Measurements from ENCODE around the gene GRK3. TPM values are rescaled to one million over a fixed set of nuclear protein-coding genes. Genes with fewer than 3 reads are reported as not detected.

Gene GRK3
- polyA plus RNA-seq, 2 donors = 0.41 to 0.51 TPM

- H3K4me3 ChIP-seq (ENCODE audit: low read depth in 1 of 2, low read length in 2 of 2) = no peak overlapping the region
- H3K9me3 ChIP-seq (ENCODE audit: control insufficient read depth in 2 of 2, insufficient read depth in 1 of 2, low read depth in 1 of 2, low read length in 1 of 2) = no peaks in the 10 kb centered on the region
These were observed 158.2 kb downstream of the GRK3 start for GRCh38 chr22:25722626-25723025.

DNA sequence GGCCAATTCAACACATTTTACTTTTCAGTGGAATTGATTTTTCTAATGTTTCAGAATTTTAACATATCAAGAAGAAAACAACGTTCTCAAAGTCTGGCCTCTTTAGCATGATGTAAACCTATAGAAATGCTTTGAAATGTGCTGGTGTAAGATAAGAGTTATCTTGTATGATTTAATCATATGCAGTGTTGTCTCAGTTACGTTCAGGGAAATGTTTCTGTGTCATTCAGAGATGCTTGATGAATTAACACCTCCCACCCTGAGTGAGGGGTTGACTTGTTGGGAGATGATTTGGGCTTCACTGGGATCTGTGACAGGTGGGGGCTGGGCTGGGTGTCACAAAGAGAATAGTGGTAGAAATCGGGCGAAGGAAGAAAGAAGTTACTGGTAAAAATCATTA is 161.8 kb downstream of the GRK3 start:
- Histone ChIP-seq H3K27me3 (ENCODE audit: control insufficient read depth in 1 of 2, insufficient read depth in 2 of 2, low read length in 2 of 2) (no peaks in the 10 kb centered on the region), H3K27ac (ENCODE audit: low read depth in 2 of 2, low read length in 1 of 2) (no peak overlapping the region), H3K36me3 (ENCODE audit: control insufficient read depth in 2 of 2, insufficient read depth in 2 of 2, low read length in 1 of 2) (no peaks in the 10 kb centered on the region), H3K9me3 (ENCODE audit: control insufficient read depth in 2 of 2, insufficient read depth in 1 of 2, low read depth in 1 of 2, low read length in 1 of 2) (no peaks in the 10 kb centered on the region), H3K4me1 (ENCODE audit: control insufficient read depth in 2 of 2, insufficient read depth in 2 of 2, low read length in 1 of 2) (no peaks in the 10 kb centered on the region), H3K4me3 (ENCODE audit: low read depth in 1 of 2, low read length in 2 of 2) (no peak overlapping the region)
- 54 to 68% methylated on average over 4 of the region's 4 CpGs for WGBS, 2 donors

More at GRCh38 chr22:25722626-25723025, 158.2 kb downstream of the GRK3 start:
- H3K36me3 ChIP-seq (ENCODE audit: control insufficient read depth in 2 of 2, insufficient read depth in 2 of 2, low read length in 1 of 2) = no peaks in the 10 kb centered on the region
- no peaks in the 10 kb centered on the region for H3K27me3 ChIP-seq (ENCODE audit: control insufficient read depth in 1 of 2, insufficient read depth in 2 of 2, low read length in 2 of 2)
- 92 to 93% methylated on average over 3 of the region's 3 CpGs for WGBS, 2 donors
- no peaks in the 10 kb centered on the region for H3K4me1 ChIP-seq (ENCODE audit: control insufficient read depth in 2 of 2, insufficient read depth in 2 of 2, low read length in 1 of 2)
- H3K27ac ChIP-seq (ENCODE audit: low read depth in 2 of 2, low read length in 1 of 2) = no peak overlapping the region

GRCh38 chr22:25728071-25728470 is 163.6 kb downstream of the GRK3 start:
- Histone ChIP-seq H3K27ac (ENCODE audit: low read depth in 2 of 2, low read length in 1 of 2) (no peak overlapping the region), H3K4me3 (ENCODE audit: low read depth in 1 of 2, low read length in 2 of 2) (no peak overlapping the region), H3K27me3 (ENCODE audit: control insufficient read depth in 1 of 2, insufficient read depth in 2 of 2, low read length in 2 of 2) (no peaks in the 10 kb centered on the region), H3K4me1 (ENCODE audit: control insufficient read depth in 2 of 2, insufficient read depth in 2 of 2, low read length in 1 of 2) (no peaks in the 10 kb centered on the region), H3K9me3 (ENCODE audit: control insufficient read depth in 2 of 2, insufficient read depth in 1 of 2, low read depth in 1 of 2, low read length in 1 of 2) (no peaks in the 10 kb centered on the region), H3K36me3 (ENCODE audit: control insufficient read depth in 2 of 2, insufficient read depth in 2 of 2, low read length in 1 of 2) (no peaks in the 10 kb centered on the region)
- whole genome bisulfite sequencing, 2 donors = 87 to 92% methylated on average over 7 of the region's 7 CpGs

DNA sequence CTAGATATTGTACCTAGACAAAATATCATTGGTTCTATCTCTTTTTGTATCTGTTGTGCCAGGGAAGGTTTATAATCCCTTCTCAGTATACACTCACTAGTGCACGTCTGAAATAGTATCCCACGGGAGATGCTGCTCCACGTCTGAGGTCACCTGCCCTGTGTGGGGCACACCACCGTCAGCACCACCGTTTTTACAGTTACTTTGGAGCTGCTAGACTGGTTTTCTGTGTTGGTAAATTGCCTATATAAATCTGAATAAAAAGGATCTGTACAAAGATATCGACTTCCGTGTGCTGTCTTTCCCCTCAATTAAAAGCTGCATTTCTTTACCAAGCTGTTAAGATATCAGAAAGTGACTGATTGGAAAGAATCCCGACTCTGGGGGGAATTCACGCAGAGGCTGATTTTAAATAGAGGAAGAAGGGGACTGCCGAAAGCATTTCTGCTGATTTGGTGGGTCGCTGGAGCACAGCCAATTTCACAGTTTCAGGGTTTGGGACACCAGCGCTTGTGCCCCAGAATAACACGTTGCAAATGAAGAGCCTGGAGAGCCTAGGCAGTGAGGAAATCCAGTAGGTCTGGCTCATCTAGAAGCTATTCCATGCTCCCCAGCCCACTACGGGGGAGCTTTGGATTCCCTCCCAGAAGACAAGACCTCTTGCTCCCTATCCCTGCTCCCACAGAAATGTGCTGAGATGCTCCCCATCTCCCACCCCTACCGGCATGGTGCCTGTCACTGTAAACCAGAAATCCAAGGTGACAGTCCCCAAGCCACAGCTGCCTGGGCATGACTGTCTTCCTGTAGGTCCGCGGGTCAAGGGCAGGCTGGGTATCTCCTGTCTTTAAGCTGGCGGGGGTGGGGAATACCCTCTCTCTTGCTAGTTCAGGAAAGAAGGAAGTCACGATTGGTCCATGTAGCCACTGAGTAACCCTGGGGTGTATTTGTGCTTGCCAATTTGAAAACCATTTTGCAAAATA is 164.8 kb downstream of the GRK3 start:
- no peak overlapping the region for H3K27ac ChIP-seq (ENCODE audit: low read depth in 2 of 2, low read length in 1 of 2)
- H3K36me3 ChIP-seq (ENCODE audit: control insufficient read depth in 2 of 2, insufficient read depth in 2 of 2, low read length in 1 of 2) = no peaks in the 10 kb centered on the region
- 63 to 69% methylated on average over 19 of the region's 19 CpGs for WGBS, 2 donors
- H3K4me1 ChIP-seq (ENCODE audit: control insufficient read depth in 2 of 2, insufficient read depth in 2 of 2, low read length in 1 of 2) = no peaks in the 10 kb centered on the region
- no peak overlapping the region for H3K4me3 ChIP-seq (ENCODE audit: low read depth in 1 of 2, low read length in 2 of 2)
- H3K27me3 ChIP-seq (ENCODE audit: control insufficient read depth in 1 of 2, insufficient read depth in 2 of 2, low read length in 2 of 2) = no peaks in the 10 kb centered on the region
- no peaks in the 10 kb centered on the region for H3K9me3 ChIP-seq (ENCODE audit: control insufficient read depth in 2 of 2, insufficient read depth in 1 of 2, low read depth in 1 of 2, low read length in 1 of 2)

- WGBS, 2 donors = 60 to 62% methylated on average over 2 of the region's 2 CpGs
- H3K4me1 ChIP-seq (ENCODE audit: control insufficient read depth in 2 of 2, insufficient read depth in 2 of 2, low read length in 1 of 2) = no peaks in the 10 kb centered on the region
- H3K27ac ChIP-seq (ENCODE audit: low read depth in 2 of 2, low read length in 1 of 2) = no peak overlapping the region
- no peaks in the 10 kb centered on the region for H3K36me3 ChIP-seq (ENCODE audit: control insufficient read depth in 2 of 2, insufficient read depth in 2 of 2, low read length in 1 of 2)
- H3K9me3 ChIP-seq (ENCODE audit: control insufficient read depth in 2 of 2, insufficient read depth in 1 of 2, low read depth in 1 of 2, low read length in 1 of 2) = no peaks in the 10 kb centered on the region
- no peak overlapping the region for H3K4me3 ChIP-seq (ENCODE audit: low read depth in 1 of 2, low read length in 2 of 2)
- no peaks in the 10 kb centered on the region for H3K27me3 ChIP-seq (ENCODE audit: control insufficient read depth in 1 of 2, insufficient read depth in 2 of 2, low read length in 2 of 2)
These were observed 171.2 kb downstream of the GRK3 start for GRCh38 chr22:25735650-25736049.

DNA sequence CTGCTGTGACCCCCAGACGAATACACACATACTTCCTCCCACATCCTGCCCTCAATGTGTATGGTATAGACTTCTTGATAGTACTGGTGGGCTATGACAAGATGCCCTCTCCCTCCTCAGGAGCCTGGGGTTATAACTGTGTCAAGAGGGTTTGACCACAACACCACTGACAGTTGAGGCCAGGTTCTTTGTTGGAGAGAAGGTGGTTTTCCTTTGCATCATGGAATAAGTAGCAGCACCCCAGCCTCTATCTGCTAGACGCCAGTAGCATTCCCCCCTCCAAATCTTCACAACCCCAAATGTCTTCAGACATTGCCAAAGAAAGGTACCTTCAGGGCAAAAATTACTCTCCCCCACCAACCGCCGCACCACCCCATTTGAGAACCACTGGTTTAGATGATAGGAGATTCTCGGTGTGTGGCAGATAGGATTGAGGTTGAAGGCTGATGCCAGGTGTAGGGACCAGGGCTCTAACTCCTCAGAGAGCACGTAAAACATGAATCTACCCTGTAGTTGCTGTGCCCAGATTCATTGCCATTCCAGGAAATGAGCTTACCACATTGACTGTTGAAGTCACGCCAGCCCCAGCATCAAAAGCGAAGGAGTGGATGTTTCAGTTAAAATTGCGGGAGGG is 172.0 kb downstream of the GRK3 start:
- Histone ChIP-seq H3K4me1 (ENCODE audit: control insufficient read depth in 2 of 2, insufficient read depth in 2 of 2, low read length in 1 of 2) (no peaks in the 10 kb centered on the region), H3K4me3 (ENCODE audit: low read depth in 1 of 2, low read length in 2 of 2) (no peak overlapping the region), H3K36me3 (ENCODE audit: control insufficient read depth in 2 of 2, insufficient read depth in 2 of 2, low read length in 1 of 2) (no peaks in the 10 kb centered on the region), H3K9me3 (ENCODE audit: control insufficient read depth in 2 of 2, insufficient read depth in 1 of 2, low read depth in 1 of 2, low read length in 1 of 2) (no peaks in the 10 kb centered on the region), H3K27ac (ENCODE audit: low read depth in 2 of 2, low read length in 1 of 2) (no peak overlapping the region), H3K27me3 (ENCODE audit: control insufficient read depth in 1 of 2, insufficient read depth in 2 of 2, low read length in 2 of 2) (no peaks in the 10 kb centered on the region)
- WGBS, 2 donors = 68 to 71% methylated on average over 9 of the region's 9 CpGs

DNA sequence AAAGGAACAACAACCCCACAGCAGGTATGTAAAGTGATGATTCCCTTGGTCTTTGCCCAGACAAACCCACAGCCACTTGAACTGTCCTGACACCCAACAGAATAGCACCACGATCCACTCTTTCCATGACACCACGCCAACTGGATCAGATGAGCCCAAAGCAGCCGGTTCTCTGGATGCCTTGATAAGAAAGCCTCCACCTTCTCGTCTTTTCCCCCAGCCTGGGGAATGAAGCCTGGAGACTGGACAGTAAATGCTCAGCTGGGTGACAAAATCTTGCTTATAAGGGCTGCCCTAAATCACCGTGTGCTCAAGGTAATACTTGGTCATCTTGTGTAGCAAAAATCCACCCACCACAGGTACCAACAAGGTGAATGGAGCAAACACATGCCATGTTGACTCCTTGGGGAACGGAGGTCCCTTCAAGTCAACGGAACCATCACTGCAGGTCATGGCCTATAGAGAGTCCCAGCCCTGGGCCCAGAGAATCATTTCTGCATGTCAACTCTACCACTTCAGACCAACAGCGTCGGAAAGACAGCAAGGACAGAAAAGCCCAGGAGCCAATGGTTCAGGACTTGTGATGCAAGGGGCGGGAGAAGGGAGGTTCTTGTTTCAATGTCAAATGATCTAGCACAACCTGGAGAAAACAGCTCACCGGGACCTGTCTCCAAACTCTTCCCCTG is 175.3 kb downstream of the GRK3 start:
- Histone ChIP-seq H3K27ac (ENCODE audit: low read depth in 2 of 2, low read length in 1 of 2) (no peak overlapping the region), H3K4me1 (ENCODE audit: control insufficient read depth in 2 of 2, insufficient read depth in 2 of 2, low read length in 1 of 2) (no peaks in the 10 kb centered on the region), H3K27me3 (ENCODE audit: control insufficient read depth in 1 of 2, insufficient read depth in 2 of 2, low read length in 2 of 2) (no peaks in the 10 kb centered on the region), H3K36me3 (ENCODE audit: control insufficient read depth in 2 of 2, insufficient read depth in 2 of 2, low read length in 1 of 2) (no peaks in the 10 kb centered on the region), H3K9me3 (ENCODE audit: control insufficient read depth in 2 of 2, insufficient read depth in 1 of 2, low read depth in 1 of 2, low read length in 1 of 2) (no peaks in the 10 kb centered on the region), H3K4me3 (ENCODE audit: low read depth in 1 of 2, low read length in 2 of 2) (no peak overlapping the region)
- WGBS, 2 donors = 79 to 91% methylated on average over 11 of the region's 11 CpGs

DNA sequence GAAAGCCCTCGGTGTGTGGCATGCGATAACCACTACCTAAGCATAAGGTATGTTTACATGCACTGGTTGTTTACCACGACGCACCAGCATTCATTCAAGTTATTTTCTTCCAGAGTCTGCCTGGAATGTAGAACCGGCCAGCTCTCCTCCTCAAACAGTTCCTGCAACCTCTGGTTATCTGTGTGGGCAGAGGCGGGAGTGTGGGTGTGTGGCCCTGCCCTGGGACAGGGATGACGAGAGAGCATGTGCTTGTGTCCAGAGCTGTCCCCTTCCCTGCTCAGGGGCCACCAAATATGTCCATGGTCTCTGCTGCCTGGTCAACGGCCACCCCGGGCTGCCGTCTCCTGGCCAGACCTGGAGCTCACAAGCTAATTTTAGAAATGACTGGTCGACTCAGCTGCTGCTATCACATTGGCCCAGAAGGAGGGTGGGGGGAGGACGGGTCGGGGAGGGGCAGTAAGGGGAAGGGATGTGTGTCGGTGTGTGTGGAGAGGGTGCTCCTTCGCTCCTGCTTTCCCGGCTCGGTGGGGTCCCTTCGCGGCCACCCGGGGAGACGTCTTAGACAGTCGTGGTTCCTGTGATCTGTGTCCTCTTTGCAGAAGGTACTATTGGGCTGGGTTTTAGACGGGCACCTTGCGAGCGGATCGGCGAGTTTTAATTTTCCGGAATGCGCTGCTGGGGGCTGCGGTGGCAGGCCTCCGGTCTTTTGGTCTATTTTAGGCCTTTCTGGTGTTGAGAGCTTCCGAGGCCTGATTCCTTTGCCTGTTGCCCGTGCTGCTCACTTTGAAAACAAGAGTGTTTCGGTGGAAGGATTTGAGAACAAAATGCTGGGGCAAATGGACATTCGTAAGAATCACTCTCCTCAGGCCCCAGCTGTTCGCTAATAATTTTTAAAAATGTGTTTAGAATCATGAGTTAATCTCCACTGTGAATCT is 177.5 kb downstream of the GRK3 start, which contains the start of gene MYO18B:
TSS of gene MYO18B (plus strand) at position 497 of the 935 bp plus-strand sequence. CDS start 18,905 bp downstream, outside the sequence.
- H3K27ac ChIP-seq (ENCODE audit: low read depth in 2 of 2, low read length in 1 of 2) = no peak within 1 kb of the TSS

More for the DNA sequence above, 177.5 kb downstream of the GRK3 start, which contains the start of gene MYO18B:
- no peaks in the 10 kb centered on the region for H3K4me1 ChIP-seq (ENCODE audit: control insufficient read depth in 2 of 2, insufficient read depth in 2 of 2, low read length in 1 of 2)
- H3K4me3 ChIP-seq (ENCODE audit: low read depth in 1 of 2, low read length in 2 of 2) = no peak within 1 kb of the TSS
- H3K9me3 ChIP-seq (ENCODE audit: control insufficient read depth in 2 of 2, insufficient read depth in 1 of 2, low read depth in 1 of 2, low read length in 1 of 2) = no peaks in the 10 kb centered on the region
- WGBS, 2 donors = 80% methylated on average over 34 to 36 of the region's 36 CpGs
- H3K27me3 ChIP-seq (ENCODE audit: control insufficient read depth in 1 of 2, insufficient read depth in 2 of 2, low read length in 2 of 2) = no peaks in the 10 kb centered on the region
- H3K36me3 ChIP-seq (ENCODE audit: control insufficient read depth in 2 of 2, insufficient read depth in 2 of 2, low read length in 1 of 2) = no peaks in the 10 kb centered on the region

All from esophagus (tissue), 2 donors.